HG03103 (cell line): ENCODE data around the gene CCSER1.
"Not testable (repeated sequence)": the region's sequence is repeated elsewhere in the genome, so short reads cannot be mapped to it uniquely, and the experiment has no call there.

Source experiments
- ATAC-seq: cut with Tn5 transposase; IDR thresholded peaks from one replicate; pipeline ENCODE4 v1.9.1; 2021; ENCODE audit warnings: low read depth; ENCODE audit not compliant: unreplicated experiment

Gene CCSER1

DNA sequence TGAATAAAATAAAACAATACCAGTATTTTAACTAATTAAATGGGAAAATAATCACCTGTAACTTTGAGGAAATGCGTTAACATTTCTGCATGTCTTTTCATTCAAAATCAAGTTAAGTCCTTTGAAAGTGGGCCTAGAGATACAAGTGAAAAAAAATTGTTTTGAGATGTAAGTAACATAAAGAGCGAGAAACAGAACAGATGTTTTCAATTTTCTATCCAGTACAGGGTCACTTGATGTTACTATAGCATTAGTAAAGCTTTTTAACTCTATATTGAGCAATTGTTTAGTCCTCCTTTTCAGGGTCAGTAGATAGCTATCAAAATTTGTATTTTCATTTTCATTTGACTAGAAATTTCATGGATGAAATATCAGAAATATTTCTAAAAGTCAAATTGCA lies 761.4 kb downstream of the CCSER1 start:
- no peak for ATAC-seq

DNA sequence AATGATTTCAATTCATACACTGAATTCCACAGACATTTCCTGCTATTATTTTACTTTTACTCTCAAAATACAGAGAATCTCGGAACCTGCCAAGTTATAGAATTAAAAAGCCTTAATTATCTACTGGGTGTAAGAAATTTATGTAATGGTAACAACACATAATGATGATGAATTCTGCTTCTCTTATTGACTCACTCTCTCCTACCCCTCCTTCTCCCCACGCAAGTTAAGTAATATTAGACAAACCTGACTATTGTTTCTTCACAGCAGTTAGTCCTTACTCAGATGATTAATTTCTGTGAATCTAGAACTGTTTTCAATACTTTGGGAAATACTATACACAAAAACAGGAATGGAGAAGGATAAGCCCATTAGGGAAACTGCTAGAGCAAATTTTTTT lies 762.0 kb downstream of the CCSER1 start:
- ATAC-seq, result no peak

GRCh38 chr4:90903413-90903812 lies 776.2 kb downstream of the CCSER1 start:
- ATAC-seq, result not testable (repeated sequence)

GRCh38 chr4:90904021-90904420 lies 776.8 kb downstream of the CCSER1 start:
- no peak for ATAC-seq

- ATAC-seq, result no peak
Observed at GRCh38 chr4:90906239-90906638, 779.0 kb downstream of the CCSER1 start.

GRCh38 chr4:90911724-90912434 lies 784.7 kb downstream of the CCSER1 start:
- ATAC-seq, result not testable (repeated sequence)

DNA sequence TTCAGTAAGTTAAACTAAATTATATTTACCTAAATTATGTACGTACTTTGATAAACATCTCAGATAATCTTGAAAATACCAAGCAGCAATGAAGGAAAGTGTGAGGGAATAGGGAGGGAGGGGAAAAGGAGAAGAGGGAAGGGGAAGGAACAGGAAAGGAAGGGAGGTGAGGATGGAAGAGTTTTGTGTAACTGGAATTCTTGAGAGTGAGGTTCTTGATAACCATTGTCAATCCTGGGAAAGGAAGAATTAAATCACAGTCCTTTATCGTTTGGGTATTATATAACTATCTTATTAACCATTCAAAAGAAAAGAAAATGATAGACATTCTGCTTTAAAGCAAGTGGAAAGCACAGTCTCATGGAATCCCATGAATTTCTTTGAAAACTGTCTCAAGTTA lies 795.0 kb downstream of the CCSER1 start:
- ATAC-seq, result no peak

GRCh38 chr4:90926957-90927356 lies 799.8 kb downstream of the CCSER1 start:
- no peak for ATAC-seq

DNA sequence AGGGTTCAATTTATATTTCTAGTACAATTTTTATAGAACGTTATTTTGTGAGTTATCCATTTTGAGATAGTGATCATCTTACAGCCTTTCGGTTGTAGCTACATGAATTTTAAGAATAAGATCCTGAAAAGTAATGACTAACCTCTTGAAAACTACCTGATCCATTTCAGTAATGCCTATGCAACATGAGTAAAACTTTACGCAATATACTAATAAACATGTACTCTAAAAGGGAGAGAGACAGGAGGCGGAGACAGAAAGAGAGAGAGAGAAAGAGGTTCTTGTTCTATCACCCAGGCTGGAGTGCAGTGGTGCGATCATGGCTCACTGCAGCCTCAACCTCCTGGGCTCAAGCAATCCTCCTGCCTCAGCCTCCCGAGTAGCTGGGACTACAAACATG lies 816.1 kb downstream of the CCSER1 start:
- no peak for ATAC-seq

DNA sequence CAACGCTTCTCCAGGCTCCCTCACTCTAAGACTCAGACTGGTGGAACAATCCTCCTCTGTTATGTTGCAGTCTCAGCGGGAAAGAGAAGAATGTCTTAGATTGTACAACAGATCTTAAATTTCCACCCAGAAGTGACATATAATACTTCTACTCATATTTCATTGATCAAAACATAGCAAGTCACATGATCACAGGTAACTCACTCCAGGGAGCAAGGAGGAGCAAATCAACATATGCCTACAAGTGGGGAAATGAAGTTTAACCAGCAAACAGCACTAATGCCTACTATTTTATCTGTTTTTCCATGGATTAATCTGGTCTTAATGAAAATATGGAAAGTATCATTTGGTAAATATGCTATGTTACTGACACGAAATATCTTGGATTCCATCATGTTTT lies 819.8 kb downstream of the CCSER1 start:
- no peak for ATAC-seq

GRCh38 chr4:90950385-90950841 lies 823.2 kb downstream of the CCSER1 start:
- no peak for ATAC-seq

DNA sequence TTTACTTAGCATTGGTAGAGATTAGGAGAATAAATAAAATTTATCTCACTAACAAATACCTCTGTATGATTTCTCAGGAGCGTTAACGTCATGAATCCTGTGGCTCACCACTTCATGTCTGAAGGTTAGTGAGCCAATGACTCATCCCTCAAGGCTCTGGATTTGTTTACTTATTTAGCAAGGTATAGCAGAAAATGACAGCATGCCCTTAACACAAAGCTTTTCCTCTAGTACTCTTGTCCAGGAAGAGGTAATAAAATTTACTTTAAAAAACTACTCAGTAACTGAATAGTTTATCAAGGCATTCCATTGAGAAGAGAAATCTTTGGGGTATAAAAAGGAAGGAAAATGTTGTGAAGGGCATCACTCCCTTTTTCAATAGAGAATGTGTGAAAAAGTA lies 823.8 kb downstream of the CCSER1 start:
- ATAC-seq, result no peak

- no peak for ATAC-seq
Observed at GRCh38 chr4:90958256-90958895, 831.2 kb downstream of the CCSER1 start.

DNA sequence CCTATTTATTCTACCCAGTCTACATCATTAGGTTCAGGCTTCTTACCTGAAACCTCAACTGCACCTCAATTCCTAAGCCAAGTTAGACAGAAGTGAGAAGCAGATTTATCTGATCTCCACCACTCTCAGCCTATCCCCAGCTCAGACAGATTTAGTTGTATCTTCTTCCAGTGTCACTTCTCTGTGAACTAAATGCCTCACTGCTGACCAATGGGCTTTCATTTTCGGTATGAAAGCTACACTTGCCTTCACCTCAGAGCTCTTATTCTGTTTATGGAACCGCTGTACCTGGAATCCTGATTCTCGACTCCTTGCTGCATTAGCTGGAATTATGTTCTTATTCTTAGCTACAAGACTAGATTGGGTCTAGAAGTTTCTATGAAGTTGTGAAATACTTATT lies 833.2 kb downstream of the CCSER1 start:
- no peak for ATAC-seq

GRCh38 chr4:90960840-90961239 lies 833.6 kb downstream of the CCSER1 start:
- ATAC-seq, result no peak

- ATAC-seq, result no peak
Observed at GRCh38 chr4:90970021-90970420, 842.8 kb downstream of the CCSER1 start.

DNA sequence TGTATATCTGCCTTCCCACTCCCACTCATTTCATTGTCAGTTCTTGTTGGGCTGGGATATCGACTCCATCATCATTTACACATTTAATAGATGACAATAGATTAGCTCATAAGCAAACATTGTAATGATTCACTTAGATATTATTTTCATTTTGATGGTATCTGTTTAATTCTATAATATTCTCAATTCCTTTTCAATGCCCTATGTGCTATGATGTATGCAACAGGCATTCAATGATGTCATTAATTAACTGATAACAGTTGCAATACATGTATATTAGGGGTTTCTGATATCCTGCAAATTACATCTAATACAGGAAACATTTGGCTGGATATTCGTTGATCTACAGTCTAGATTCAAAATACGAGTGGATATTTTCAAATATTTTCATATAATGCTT lies 850.5 kb downstream of the CCSER1 start:
- ATAC-seq, result no peak

- no peak for ATAC-seq
Observed at GRCh38 chr4:90979556-90979955, 852.4 kb downstream of the CCSER1 start.

DNA sequence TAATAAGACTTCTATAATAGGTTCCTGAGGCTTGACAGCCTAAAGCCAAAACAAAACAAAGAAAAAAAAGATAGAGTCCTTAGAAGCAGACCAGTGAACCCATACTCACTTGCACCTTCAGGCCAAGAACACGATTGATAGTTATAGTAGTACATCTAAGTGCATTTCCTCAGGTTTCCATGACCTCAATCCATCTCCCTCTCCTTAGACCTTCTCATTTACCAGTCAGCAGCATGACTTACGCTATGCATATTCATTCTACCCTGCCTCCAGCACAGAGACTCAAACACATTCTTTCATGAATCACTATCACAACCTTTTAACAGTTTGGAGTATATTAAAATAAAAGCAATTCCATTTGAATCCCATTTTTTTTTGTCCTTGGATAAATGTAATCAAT lies 855.6 kb downstream of the CCSER1 start:
- ATAC-seq, result no peak

GRCh38 chr4:90990284-90990683 lies 863.1 kb downstream of the CCSER1 start:
- ATAC-seq, result no peak

GRCh38 chr4:90992213-90992612 lies 865.0 kb downstream of the CCSER1 start:
- ATAC-seq, result no peak

DNA sequence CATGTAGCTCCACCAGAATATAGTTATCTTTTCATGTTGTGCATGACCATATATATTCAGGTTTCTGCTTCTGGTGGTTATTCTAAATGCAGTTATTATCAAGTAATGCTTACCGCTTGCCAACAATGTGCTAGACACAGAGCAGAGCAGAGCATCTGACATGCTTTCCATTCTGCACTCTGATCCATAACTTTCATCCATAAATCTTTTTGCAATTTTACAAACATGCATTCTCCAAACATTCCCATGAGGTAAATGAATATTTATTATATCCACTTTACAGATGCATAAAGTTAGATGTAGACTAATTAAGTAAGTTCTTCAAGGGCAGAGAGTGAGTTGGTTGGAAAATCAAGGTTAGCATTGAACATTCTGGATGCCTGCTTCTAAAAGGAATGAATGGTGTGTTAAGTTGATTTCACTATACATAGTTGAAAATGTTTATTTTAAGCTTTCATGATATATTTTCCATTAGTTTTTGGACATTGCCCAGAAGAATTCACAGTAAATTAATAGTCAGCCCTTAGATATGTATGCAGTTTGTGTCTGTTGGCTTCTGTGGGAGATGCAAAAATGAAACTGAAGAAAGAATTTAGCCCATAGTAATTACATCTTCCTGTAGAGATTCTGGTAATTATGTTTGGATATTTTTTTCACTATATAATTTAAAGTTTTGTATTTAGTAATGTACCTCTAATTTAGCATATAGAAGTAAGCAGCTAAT lies 867.8 kb downstream of the CCSER1 start:
- no peak for ATAC-seq
